HG03378 (cell line): ENCODE data around the gene HSPA1L.

Experiments
- ATAC-seq: cut with Tn5 transposase; IDR thresholded peaks from one replicate; pipeline ENCODE4 v1.9.1; 2021; ENCODE audit warnings: mild to moderate bottlenecking, moderate library complexity; ENCODE audit not compliant: unreplicated experiment

Gene HSPA1L

DNA sequence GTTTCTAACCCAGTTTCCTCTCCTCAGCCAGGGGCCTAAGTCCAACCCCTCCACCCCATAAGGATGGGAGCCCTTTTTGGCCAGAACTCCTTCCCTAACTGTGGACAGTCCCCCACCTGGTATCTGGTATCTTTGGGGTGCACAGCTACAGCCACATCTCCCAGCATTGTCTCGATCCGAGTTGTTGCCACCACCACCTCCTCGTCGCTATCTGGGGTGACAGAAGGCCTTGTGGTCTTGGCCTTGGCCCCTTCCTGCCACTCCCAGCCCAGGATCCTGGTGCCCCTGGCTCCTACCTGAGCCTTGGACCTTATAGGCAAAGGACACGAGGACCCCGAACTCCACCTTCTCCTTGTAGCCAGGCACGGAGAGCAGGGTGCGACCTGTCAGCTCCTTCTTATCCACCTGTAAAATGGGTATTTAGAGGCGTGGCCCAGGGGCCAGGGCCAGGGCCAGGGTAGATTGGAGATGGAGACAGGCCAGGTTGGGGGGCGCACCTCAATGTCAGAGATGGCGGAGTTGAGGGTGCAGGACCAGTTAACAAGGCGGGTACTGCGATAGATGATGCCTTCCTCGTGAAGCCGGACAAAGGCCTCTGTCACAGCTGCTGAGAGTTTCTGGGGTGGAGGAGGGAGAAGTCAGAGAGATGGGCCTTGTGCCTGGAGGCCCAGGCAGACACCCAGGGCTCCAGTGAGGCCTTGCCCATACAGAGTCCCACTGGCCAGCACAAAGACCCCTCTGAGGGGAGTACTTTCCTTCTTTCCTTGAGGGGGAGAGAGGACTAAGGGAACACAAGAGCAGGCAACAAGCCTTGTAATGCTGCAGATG is 30.8 kb downstream of the HSPA1L start:
- no peak for ATAC-seq

DNA sequence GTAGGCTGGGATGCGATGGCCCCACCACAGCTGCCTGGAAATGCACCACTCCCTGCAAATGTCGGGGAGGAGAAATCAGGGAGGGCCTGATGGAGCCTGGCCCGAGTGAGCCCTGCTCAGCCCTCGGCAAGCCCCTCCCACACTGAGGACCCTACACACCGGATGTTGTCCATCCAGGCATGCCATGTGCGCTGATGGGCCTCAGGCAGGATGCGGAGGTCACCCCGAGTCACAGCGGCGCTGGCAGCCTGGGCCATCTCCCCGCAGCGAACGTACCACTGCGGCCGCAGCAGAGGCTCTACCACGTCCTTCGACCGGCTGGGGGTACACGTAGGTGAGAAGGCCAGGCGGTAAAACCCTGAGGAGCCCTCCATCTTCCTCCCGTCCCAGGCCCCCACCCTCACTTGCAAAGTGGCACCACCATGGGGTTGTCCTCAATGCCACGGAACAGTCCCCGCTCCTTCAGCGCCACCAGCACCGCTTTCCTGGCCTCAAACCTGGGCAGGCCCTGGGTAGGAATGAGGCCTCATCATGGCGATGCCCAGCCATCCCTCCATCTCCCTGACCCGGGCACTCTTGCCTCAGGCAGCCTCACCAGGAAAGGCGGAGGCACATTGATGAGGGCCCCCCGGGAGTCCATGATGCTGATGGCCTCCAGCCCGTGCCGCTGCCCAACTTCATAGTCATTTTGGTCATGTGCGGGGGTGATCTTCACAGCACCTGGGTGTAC is 32.8 kb downstream of the HSPA1L start:
- ATAC-seq, result no peak

DNA sequence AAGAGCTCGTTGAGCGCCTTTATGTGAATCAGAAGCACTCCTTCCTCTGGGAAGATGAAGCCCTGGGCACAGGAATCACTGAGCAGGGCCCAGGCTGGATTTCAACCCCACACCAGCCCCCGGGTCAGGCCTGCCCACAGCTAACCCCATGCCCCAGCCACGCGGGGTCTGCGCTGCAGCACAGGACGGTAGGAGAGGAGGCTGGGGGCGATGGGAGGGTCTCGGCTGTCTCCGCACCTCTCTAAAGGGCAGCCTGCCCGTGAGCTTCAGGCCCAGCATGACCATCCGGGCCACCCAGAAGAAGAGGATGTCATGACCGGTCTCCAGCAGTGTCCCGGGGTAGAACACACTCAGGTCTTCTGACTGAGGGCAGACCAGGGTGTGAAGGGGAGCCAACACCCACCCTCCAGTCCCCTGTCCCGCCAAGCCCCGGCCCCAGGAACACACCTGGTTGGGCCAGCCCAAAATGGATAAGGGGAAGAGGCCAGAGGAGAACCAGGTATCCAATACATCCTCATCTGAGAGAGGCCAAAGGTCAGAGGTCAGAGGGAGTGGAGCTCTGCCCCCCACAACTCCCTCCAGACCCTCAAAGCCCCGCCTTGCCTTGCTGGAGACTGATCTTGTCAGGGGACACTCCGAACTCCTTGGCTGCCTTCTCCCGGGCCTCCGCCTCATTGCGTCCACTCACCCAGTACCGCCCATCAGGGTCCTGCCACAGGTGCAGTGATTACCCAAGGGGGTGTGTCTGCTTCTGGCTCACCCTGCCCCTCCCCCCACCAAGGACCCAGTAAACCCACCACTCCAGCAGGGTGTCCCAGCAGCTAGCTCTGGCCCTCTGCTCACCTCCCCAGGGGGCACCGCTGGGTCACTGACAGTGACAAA is 33.6 kb downstream of the HSPA1L start:
- no peak for ATAC-seq

DNA sequence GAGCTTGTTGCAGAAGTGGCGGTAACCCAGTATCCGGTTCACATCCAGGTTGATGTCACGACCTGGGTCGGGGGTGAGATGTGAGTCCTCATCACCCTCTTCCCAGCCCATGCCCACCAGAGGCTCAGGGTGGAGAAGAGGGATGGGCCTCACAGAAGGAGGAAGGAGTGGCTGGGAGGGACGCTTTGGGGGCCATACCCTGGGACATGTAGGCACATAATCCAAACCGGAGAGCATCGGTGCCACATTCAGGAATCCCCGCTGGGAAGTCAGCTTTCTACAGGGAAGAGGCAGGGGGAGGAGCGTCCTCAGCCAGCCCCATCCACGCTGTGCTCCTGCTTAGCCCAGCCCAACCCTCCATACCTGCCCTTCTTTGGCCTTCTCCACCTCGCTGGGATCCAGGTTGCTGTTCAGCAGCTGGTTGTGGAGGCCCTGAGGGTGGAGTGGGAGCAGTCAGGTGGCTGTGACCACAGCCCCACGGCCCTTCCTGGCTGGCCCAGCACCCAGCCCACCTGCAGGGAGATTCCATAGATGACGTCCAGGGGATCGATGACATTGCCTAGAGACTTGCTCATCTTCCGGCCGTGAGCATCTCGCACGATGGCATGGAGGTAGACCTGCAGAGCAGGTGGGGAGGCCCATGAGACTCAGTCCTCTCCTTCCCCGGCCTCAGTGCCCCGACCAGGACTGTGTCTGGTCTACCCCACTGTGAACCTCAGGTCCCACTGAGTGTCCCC is 34.4 kb downstream of the HSPA1L start:
- ATAC-seq, result no peak

DNA sequence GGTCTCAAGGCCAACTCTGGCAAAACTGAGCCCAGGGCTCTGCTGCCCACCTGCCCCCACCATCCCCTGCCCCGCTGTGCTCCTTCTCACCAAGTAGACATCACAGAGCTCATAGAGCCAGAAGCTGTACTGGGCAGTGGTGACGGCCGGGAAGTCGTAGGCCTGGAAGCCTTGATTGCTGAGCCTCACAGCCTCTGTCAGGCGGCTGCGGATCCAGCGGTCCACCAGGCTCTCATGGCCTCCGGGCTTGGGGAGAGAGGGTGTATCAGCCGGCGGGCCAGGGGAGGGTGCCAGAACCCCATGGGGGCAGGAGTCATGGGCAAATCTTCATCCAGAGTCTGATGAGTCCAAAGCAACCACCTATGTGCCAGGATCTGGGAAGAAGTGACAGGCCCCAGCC is 35.2 kb downstream of the HSPA1L start:
- ATAC-seq, result no peak

- no peak for ATAC-seq
Measured at GRCh38 chr6:31778999-31779885, 35.8 kb downstream of the HSPA1L start.

- ATAC-seq, result no peak
Measured at GRCh38 chr6:31778193-31778592, 36.9 kb downstream of the HSPA1L start.

- ATAC-seq, result no peak
Measured at GRCh38 chr6:31777667-31778050, 37.4 kb downstream of the HSPA1L start.

DNA sequence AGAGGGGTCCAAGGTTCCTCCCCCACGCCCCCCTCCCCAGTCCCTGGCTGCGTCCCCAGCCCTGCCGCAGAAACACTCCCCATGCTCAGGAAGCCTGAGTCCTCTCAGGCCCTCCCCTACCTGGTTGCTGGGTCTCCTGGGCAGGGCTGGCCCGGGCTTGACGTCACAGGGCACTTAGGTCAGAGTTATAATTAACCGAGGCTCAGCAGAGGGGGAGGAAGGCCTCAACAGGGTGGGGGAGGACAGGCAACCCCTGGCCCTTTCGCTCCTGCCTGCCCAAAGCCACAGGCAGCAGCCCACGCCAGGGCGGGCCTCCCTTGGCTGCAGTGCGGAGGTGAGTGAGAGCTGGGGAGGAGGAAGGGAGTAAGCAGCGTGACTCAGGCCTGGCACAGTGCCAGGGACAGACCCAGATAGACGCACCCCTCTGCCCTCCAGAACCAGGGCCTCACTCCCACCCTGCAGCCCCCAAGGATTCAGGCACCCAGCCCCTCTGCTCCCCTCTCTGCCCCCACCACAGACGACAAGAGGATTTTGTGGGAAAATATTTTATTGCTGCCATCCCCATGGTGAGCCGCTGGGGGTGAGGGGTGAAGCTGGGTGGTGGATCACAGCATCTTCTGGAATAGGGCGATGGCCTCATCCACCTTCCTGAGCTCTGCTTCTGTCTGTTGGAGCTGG is 38.0 kb downstream of the HSPA1L start, which contains the start of gene VWA7:
Gene VWA7, minus strand, starts transcription at position 340 of the 678 bp plus-strand sequence. CDS start 549 bp downstream, outside the sequence.
- ATAC-seq, result peak; percentile 66

GRCh38 chr6:31776485-31776988 is 38.5 kb downstream of the HSPA1L start:
- ATAC-seq, result no peak

DNA sequence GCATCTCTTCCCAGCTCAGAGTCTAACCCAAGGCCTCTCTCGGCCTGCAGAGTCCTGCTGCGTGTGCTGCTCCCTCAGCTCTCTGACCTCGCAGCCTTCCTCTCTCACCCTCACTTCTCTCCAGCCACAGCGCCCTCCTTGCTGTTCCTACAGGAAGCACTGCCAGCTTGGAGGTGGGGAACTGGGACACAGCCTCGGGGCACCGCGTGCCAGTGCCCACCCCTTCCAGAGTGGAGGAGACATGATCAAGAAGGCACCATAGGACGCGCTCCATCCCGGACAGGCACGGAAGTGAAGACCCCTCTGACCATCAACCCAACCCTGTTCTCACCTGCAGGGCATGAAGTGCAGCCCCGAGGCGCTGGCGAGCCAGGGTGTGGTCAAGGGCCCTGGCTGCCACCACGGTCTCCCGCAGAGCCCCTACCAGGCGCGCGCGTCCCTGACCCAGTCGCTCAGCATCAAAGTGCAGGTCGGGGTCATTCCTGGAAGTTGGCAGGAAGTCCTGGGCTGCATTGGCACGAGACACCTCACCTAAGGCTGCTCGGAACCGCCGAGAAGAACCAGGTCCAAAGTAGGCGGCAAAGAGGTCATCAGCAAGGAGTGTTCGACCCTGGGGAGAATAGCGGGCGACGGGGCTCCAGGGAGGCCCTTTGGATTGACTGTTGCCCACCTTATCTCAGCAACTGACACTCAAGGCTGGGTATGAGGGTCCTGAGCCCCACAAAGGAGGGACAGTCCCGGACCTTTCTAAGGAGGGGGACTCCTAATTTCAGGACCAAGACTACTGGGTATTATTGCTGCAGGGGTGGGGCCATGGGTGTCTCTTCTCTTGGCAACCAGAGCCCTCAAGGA is 39.2 kb downstream of the HSPA1L start:
- no peak for ATAC-seq

- ATAC-seq, result no peak
Measured at GRCh38 chr6:31775184-31775583, 39.9 kb downstream of the HSPA1L start.

- no peak for ATAC-seq
Measured at GRCh38 chr6:31771992-31772358, 43.1 kb downstream of the HSPA1L start.

DNA sequence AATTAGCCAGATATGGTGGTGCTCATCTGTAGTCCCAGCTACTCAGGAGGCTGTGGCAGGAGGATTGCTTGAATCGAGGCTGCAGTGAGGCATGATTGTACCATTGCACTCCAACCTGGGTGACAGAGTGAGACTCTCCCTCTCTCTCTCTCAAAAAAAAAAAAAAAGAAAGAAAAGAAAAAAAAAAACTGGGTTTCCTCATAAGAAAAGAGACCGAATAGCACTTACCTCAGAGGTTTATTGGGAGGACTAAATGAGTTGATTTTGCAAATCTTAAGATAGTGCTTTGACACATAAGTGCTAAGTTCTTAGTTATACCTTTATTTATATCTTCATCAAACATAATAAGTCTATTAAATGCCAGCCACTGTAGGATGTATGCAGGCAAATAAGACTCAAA is 44.2 kb downstream of the HSPA1L start:
- no peak for ATAC-seq

- ATAC-seq, result no peak
Measured at GRCh38 chr6:31769684-31770371, 45.3 kb downstream of the HSPA1L start.

DNA sequence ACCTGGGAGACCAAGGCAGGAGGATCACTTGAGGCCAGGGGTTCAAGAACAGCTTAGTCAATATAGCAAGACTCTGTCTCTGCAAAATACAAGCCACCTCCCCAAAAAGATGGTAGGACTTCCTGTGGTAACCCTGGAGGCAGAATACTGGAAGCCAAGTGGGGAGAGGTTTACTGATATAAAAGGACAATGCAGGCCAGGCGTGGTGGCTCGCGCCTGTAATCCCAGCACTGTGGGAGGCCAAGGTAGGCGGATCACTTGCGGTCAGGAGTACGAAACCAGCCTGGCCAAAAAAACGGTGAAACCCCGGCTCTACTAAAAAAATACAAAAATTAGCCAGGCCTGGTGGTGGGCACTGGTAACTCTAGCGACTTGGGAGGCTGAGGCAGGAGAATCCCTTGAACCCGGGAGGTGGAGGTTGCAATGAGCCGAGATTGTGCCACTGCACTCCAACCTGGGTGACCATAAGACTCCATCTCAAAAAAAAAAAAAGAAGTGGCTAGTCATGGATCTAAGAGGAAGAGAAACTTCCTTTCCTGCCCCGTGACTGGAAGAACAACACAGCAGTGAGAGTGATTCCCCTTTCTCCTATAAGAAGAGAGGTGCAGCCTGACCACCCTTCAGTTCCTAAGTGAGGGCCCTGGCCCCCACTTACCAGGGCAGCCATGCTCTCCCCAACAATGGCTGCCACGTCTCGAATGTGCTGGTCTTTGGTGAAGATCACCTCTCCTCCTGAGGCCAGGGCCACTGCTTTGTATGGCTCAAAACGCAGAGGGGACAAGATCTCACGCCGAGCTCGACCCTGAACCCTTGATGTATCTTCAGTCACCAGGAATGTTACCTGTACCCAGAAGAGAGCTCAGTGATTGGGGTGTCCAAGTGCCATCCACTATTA is 46.5 kb downstream of the HSPA1L start:
- ATAC-seq, result no peak
